Stimulated activated CD4-positive, alpha-beta T cell treated with anti-CD3 and anti-CD28 coated beads, Interleukin-15, amount 100 ng/mL, for 24 hours (primary cell): Measurements from ENCODE around the gene SYNDIG1.

Experiments
- DNase-seq: peaks from one replicate; pipeline ENCODE4 v3.0.0-alpha.2; 2020

SYNDIG1 gene

DNA sequence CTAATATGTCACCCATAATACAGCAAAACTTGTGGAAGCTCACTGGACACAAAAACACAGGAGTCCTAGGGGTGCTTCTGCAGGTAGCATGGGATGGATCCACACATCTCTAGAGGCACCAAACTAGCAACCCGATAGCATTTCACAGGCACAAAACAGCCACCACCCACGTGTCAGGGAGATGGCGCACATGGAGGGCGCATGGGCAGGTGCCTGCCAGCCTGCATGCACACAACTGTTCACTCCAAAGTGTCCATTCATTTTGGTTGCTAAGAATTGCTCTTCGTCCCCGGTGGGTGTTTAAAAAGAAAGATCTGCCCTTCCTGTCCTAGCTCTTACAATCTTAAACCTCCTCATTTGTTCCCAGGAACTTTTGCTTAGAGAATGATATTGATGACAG, 171.3 kb downstream of the SYNDIG1 start:
- DNase-seq: no peak

GRCh38 chr20:24643731-24644626, 174.6 kb downstream of the SYNDIG1 start:
- DNase-seq: no peak

DNA sequence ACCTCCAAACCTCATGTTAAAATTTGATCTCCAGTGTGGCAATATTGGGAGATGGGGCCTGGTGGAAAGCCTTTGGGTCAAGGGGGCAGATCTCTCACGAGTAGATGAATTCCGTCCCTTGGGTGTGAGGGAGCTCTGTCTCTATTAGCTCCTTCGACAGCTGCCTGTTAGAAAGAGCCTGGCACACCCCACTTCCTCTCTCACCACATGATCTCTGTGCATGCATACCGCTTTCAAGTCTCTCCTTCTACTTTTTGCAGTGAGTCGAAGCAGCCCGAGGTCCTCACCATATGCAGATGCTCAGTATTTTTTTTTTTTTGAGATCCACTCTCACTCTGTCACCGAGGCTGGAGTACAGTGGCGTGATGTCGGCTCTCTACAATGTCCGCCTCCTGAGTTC, 176.9 kb downstream of the SYNDIG1 start:
- DNase-seq: no peak

DNA sequence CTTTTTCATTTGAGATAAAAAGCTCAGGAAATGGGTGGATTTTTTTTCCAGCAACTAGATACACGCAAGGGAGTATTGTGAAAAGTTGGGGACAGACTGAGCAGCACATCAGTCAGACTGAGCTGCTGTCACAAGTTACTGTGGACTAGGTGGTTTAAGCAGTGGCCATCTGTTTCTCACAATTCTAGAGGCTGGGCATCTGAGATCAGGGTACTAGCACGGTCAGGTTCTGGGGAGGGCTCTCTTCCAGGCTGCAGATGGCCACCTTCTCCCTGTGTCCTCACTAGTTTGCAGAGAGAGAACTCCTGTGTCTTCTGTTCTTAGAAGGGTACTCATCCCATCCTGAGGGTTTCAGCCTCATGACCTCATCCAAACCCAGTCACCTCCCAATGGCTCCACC, 178.3 kb downstream of the SYNDIG1 start:
- DNase-seq: no peak

- no peak for DNase-seq
These were observed 179.1 kb downstream of the SYNDIG1 start for GRCh38 chr20:24648481-24648880.

DNA sequence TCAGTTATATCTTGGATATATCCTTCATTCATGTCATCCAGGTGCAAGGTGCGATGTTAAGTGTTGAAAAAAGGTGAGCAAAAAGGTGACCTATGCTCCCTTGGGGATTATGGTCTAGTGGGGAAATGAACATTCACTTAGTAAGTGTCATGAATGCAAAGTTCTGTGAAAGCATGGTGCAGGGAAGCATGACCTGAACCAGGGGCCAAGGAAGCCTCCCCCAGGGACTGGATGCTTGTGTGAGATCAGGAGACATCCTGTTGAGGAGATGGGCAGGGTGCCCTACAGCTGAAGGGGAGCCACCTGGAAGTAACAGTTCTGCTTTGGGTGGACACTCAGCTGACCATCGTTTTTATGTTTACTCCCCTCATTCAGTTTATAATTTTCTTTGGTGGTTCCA, 179.5 kb downstream of the SYNDIG1 start:
- DNase-seq: no peak

DNA sequence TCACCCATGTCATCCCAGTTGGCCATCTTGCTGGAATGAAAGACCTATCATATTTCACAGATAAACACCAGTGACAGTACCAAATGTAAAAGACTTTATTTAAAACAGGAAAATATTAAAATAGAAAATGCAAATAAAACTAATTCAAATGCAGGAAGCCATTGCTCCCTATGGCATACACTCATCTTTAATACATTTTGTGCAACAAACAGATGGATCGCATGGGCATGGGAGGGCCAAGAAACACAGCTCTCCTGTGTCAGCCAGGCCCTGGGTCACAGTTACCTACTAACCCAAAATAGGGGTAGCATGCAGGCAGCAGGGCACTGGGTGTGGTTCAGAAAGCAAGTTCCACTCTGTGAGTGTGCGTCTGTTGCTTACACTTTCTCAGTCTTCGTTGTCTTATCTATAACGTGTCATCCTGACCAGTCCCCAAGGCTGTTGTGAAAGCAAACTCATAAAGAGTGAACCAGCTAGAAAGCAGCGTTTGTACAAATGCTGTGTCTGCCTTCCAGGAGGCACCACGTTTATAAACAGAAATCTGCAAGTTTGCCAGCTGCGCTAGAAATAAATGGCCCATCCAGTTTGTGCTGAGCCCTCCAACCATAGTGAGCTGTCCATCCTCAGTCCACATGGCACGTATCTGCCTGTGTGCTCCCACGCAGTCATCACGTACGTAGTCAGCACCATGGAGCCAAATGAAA, 180.5 kb downstream of the SYNDIG1 start:
- DNase-seq: no peak

DNA sequence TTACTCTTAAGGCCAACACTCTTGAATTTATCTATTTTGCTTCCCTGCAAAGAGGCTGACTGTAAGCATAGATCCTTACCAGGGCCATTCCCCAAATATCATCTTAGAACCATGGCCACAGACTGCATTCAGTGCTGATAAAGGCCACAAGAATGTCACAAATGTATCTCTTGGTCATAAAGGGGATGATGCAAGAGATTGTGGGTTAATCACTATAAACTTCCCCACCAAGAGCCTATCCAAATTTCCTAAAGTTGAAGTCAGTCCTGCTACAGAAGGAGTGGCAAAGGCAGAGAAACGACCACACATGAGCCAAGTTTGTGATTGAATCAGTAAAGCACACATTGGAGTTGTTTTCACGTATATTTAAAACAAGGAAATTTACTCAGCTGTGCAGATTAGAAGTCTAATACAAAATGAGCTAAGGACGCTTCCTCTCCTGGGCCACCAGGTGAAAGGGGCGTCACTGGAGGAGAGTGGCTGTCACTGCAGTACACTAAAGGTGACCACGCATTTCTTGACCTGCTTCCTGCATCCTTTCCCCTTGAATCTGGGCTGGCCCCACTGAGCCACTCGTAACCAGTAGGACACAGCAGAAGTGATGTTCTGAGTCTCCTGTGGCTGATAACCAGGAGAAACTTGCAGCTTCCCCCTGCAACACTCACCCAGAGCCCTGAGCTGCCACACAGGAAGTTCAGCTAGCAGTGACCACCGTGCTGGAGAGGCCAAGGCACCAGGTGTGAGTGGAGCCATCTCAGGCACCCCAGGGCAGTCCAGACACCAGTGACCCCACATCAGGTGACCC, 181.9 kb downstream of the SYNDIG1 start:
- no peak for DNase-seq

DNA sequence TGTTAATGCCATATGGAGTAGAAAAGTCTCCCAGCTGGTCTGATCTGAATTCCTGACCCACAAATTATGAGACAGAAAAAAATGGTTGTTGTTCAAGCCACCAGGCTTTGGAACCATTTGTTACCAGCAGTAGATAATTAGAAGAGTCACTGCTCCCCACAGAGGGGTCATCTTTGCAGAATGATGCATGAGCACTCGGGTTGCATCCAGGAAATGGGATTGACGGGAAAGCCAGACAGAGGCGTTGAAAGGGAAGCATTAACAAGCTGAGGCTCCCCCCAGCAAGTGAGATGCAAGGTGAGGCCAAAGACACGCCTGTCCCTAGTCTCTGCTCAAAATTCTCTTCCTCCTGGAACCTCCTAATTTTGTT, 182.5 kb downstream of the SYNDIG1 start:
- no peak for DNase-seq

GRCh38 chr20:24653306-24653705, 183.9 kb downstream of the SYNDIG1 start:
- no peak for DNase-seq

DNA sequence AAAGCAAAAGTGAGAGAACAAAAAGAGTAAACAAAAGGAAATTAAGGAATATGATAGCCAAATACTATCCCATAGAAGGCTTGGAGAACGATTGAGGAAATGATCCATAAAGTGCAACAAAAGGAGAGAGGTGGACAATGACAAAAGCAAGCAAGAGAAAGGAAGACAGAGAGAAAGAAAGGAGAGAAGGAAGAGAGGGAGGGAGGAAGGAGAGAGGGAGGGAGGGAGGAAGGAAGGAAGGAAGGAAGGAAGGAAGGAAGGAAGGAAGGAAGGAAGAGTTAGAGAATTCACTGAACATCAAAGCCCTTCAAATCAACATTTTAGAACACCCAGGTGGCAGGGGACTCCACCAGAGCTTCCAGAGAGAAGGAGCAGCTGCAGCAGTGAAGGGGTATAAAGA, 185.0 kb downstream of the SYNDIG1 start:
- no peak for DNase-seq

DNA sequence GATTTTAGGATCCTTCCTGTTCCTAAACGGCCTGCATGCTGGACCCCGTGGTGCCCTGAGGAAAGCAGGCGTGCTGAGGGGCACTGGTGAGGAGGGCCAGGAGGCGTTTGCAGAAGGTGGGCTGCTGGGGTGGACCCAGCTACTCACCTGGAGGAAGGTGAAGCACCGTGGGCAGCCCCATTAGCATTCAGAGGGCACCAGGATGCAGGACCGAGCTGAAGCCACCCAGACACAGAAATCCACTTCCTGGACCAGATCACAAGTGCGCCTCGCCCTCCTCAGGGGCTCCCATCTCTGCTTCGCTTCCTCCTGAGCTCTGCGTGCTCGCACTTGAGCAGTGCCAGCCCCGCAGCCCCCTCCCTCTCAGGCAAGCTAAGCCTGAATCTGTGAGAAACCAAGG, 187.0 kb downstream of the SYNDIG1 start:
- no peak for DNase-seq

DNA sequence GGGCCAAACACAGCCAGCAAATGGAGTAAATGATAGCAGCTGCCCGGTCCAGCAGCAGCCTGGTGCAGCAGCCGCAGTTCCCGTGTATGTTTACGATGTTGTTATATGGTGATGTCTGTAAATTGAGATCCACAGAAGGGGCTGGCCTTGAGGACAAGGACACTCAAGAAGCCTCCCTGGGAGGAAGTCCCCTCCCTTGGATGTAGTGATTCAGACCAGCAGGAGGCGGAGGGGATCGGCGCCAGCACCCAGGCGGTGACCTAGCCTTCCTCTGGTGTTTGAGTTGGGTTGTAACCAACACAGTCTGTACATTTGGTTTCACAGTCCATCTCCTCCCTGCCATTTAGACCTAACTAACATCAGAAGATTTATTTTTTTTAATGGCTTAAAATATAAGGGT, 187.8 kb downstream of the SYNDIG1 start:
- no peak for DNase-seq

DNA sequence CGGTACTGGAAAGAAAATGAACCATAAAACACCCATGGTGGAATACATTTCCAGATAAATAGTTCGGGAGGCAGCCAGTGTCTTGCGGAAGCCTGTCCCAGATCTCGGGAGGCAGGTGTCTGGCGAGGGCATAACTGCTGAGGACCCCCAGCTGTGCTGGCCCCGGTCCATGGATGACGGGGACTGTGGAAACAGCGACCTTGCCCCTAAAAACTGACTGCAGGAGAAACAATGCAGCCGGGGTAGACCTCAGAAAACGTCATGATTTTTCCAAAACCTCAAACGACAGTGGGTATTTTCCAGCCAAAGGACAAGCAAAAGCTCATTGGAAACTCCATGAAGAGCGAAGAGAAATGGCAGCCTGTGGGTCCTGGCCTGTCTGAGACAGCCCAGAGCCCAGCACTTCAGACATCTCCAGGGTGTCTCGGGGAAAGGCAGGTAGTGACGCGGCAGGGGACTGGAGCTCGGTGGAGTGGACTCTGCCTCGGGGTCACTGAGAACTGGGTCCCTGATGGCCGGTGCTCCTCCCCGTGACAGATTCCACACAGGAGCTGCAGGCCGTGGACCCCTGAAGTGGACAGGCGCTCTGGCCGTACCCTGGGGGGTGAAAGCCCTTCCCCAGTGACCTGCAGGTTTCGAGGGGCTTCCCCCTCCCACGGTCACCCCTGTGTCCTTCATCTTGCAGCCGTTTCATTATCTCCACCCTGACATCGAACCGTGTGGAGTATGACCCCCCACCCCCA, 188.6 kb downstream of the SYNDIG1 start:
- no peak for DNase-seq

GRCh38 chr20:24658920-24659660, 189.7 kb downstream of the SYNDIG1 start:
- DNase-seq: no peak

DNA sequence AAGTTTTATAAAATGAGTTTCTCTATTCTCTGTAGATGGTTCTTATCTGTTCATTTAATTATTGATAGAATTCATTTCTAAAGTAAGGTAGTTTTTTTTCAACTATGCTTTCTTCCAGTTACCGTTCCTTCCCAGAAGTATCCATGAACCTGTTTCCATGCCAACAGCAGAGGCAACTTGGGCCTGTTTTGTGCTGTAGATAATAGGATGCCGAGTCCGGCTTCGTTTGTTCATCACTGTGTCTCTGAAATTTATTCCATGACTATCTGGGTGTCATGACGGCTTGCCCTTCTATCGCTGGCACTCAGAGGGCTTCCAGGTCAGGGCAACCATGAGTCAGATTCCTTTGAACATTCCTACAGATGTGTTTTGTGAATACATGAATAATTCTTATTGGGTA, 190.4 kb downstream of the SYNDIG1 start:
- DNase-seq: no peak

GRCh38 chr20:24660651-24661050, 191.2 kb downstream of the SYNDIG1 start:
- DNase-seq: no peak

GRCh38 chr20:24661255-24661654, 191.8 kb downstream of the SYNDIG1 start:
- DNase-seq: no peak

DNA sequence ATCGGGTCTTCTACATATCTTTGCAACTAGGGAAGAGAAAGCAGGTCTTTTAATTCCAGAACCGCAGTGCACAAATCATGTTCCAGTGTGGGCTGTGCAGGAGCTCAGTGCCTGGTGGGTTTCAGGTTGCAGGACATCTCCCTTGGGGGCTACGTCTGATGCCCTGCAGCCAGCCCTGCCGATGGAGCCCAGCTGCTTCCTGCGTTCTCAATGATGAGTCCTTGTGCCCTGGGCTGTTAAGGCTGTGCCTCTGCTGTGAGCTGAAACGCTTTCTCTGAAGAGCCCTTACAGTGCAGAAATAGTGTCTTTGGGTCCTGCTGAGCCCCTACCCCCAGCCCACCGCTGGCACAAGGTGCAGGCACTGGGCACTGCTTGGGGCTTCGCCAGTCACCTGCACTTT, 192.9 kb downstream of the SYNDIG1 start:
- no peak for DNase-seq

DNA sequence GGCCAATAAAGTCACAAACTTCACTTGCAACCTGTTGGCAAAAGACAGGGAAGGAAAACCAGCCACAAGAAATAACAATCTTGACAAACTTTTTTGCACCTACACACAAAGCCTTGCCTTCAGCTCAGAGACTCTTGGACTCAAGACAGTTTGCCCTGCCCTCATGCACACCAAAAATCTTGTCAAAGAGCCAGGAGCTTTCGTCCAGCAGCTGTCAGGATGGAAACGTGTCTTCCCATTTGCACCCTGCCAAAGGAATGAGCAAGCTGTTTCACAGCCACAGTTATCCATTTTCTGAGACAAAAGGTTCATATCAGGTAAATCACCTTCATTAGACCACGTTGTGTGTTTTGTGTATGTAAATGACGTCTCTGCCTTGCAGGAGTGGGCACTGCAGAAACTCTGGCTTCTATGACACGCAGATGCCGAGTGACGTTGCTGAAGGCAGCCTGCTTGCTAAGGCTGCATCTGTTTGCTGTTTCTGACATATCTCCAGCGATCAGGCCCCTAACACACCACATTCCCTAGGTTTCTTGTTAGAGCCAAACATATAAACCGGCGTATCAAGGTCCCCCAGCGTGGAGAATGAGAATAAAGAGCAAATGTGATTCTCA, 193.4 kb downstream of the SYNDIG1 start:
- no peak for DNase-seq

GRCh38 chr20:24663496-24663895, 194.1 kb downstream of the SYNDIG1 start:
- no peak for DNase-seq
